SH-SY5Y (cell line): ENCODE data around the gene TAF1B.

Experiments
- GATA2 ChIP-seq: IDR thresholded peaks from 2 replicates; pipeline ENCODE4 v1.6.1; 2011; ENCODE audit warnings: mild to moderate bottlenecking, low read depth, low read length
- GATA3 ChIP-seq: IDR thresholded peaks from 2 replicates; pipeline ENCODE4 v1.6.1; 2011; ENCODE audit warnings: low read depth, mild to moderate bottlenecking, low read length, moderate library complexity

- TF ChIP-seq GATA3 (no peak), GATA2 (no peak)
Observed at GRCh38 chr2:9897846-9898245, 54.6 kb downstream of the TAF1B start.
